Activated CD4-positive, alpha-beta T cell treated with anti-CD3 and anti-CD28 coated beads, Interleukin-2, amount 50 U/mL, for 1 hour (primary cell): Measurements from ENCODE around the gene ANP32E.
"Not testable (repeated sequence)": the region's sequence is repeated elsewhere in the genome, so short reads cannot be mapped to it uniquely, and the experiment has no call there.

Experiments used
- DNase-seq: peaks from one replicate; pipeline ENCODE4 v3.0.0-alpha.2; 2020

Gene ANP32E

DNA sequence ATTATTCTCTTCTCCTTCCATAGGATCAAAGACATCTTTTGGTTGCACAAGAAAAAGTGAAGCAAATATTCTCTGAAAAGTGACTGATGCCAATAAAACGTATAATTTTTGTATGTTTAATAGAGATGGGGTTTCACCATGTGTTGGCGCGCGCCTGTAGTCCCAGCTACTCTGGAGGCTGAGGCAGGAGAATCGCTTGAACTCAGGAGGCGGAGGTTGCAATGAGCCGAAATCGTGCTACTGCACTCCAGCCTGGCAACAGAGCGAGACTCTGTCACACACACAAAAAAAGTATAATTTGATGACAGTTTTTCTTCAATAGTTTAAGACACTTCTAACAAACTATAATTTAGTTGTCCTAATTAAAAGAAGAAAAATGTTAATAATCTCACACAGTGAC is 23.8 kb downstream of the ANP32E start:
- no peak for DNase-seq

DNA sequence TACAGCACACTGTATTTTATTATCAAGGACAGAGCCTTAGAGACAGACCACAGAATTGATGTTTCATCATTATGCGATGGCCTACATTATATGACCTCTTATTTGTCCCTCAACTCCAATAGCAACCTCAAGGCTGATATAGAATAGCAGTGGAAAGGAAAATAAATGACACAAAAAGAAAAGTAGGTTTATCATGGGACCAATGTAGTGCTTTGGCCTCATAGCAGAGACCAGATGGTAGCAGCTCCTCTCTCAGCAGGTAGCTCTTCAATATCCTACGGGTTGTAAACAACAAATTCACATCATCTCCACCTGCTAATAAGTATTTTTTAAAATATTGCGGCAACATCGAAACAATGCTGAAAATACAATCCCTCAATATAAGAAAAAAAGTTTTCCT is 25.2 kb downstream of the ANP32E start:
- no peak for DNase-seq

DNA sequence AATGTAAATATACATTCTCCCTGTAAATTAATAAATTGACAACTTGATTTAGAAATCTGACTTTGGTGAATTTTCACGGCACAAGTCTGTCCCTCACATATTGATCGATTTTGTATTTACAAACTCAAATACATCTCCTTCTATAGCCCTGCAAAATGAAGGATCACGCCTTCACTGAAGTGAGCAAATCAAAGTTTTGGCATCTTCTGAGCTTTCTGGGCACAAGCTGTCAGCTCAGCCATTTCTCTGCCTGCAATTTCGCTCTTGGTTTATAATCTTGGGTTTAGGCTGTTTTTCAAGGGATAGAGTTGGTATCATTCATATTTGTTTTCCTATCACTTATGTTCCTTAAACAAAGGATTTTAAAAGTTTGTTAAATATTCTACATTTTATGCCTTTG is 25.8 kb downstream of the ANP32E start:
- DNase-seq, result no peak

DNA sequence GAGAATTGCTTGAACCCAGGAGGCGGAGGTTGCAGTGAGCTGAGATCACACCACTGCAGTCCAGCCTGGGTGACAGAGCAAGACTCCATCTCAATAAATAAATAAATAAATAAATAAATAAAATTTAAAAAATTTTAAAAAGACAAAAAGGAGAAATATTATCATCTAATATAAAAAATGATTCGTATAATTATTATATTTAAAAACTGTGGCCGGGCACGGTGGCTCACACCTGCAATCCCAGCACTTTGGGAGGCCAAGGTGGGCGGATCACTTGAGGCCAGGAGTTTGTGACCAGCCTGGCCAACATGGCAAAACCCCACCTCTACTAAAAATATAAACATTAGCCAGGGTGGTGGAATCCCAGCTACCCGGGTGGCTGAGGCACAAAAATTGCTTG is 27.5 kb downstream of the ANP32E start:
- not testable (repeated sequence) for DNase-seq

DNA sequence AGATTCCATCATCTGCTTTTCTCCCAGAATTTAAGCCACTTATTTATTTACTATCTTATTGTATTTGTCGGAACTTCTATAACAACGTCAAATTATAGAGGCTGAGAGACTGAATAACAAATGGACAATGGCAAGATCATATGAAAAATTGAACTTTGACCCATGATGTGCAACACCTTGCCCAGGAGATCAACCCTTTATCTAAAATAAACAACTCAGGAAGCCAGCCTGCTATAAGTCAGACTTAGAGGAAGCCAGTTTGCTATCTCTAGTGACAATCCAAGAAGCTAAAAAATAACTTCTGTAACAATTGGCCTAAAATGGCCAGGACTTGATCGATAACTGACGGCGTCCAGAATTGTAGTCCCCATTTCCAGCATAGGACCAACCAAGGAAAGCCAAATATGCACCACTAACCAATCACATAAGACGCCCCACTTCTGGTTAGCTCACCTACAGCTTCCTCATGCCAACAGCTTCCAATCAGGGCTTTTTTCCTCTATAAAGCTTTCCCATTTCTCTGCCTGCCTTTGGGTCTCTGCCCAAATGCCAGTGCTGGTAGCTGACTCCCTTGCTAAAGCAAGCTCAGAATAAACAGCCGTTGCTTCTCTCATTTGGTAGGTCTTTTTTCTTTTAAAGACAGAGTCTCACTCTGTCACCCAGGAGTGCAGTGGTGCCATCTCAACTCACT is 28.5 kb downstream of the ANP32E start:
- DNase-seq, result no peak

DNA sequence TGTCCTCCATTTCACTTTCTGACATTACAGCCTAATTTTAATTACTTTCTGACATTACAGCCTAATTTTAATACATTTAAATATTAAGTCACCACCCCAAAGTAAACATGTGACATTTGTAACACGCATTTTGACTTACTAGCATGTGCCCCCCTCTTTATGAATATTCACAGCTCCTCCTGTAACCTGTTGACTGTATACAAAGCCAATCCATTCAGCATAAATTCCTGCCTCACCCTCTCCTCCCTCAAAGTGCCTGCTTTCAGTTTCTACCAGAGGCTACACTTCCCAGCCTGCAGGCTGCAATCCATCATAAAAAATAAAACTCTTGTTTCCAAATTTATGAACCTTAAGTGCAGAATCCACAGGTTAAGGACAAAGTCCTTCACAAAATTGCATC is 39.5 kb downstream of the ANP32E start:
- DNase-seq, result no peak

DNA sequence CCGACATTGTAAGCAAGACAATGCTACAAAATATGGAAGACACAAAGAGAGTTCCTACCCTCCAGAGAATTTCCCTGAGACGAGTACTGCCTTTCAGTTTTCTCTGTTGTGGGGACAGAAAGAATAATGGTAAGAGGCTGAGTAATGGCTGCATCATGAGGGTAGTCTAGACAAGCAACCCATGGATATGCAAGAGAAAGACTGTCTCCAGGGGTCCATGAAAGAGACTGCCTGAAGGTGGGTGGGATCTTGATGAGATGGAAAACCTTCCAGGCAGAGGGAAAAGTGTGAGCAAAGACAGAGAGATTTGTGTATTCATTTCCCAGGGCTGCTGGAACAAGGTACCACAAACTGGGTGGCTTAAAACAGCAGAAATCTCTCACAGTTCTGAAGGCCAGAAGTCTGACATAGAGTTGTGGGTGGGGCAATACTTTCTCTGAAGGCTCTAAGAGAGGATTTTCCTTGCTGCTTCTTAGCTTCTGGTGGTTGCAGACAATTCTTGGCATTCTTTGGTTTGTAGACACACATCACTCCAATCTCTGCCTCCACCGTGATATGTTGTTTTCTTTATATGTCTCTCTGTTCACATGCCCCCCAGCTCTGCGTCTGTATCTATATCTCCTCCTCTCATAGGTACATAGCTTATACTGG is 41.4 kb downstream of the ANP32E start:
- DNase-seq, result no peak

DNA sequence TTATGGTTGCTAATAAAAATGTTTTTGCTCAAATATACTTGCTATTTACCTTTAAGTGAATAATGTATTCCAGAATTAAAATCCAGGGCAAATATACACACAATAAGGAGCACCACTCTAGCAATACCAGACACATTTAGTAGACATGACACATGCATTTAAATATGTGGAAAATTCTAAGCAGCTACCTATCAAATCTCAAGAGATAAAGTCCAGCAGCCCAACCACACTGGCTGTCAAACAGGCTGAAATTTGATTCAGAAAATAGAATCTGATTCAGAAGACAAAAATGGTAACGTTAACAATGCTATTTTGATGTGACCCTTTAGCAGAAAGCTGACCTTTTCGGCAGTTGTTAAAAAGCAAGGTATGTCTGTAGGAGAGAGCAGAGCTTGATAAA is 43.9 kb downstream of the ANP32E start:
- DNase-seq, result no peak

DNA sequence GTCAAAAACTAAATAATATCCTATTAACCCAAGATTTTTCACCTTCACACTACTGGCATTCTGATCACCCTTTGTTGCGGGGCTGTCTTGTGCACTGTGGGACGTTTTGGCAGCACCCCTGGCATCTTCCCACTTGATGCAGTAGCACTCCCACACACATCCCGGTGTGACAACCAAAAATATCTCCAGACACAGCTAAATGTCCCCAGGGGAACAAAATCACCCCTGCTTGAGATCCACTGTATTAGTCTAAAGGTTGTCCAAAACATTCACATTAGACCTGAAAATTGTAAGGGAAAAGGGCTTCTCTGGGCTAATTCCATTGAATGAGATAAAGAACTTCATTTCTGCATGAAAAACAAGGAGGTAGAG is 48.4 kb downstream of the ANP32E start:
- DNase-seq, result no peak

DNA sequence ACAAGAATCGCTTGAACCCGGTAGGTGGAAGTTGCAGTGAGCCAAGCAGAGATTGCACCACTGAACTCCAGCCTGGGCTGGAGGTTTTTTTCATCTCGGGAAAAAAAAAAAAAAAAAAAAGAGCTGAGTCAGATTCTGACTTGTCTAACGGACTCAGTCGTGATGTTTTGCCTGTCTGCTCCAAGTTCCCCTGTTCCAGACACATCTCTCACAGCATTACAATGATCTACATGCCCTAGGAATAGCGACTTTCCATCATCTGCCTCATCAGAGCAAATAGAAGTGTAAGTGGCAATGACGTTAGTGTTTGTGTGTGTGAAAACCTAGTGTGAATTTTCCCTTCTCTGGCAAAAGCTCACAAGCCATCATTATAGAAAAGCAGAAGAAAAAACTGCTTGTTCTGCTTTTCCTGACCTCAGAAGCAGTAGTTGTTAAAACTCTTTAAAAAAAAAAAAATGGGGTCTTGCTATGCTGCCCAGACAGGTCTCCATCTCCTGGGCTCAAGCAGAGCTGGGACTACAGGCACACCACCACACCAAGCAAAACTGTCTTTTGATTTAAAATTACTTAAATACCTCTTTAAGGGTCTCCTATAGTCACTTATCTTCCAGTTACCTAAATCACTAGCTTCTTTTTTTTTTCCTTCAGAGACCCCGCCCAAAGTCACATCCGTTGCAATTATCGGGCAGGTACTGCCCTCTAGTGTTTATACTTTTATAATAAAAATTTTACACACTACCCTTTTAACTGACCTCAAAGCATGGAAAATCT is 48.9 kb downstream of the ANP32E start:
- no peak for DNase-seq

DNA sequence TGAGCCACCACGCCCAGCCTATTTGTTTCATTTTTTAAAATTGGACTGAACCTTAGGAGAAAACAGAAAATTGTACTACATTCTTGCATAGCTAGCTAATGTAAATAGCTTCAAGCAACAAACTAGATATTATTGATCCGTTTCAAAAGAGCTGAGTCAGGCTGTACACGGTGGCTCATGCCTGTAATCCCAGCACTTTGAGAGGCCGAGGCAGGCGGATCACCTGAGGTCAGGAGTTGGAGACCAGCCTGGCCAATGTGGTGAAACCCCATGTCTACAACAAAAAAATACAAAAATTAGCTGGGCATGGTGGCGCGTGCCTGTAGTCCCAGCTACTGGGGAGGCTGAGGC is 49.5 kb downstream of the ANP32E start:
- DNase-seq, result not testable (repeated sequence)

DNA sequence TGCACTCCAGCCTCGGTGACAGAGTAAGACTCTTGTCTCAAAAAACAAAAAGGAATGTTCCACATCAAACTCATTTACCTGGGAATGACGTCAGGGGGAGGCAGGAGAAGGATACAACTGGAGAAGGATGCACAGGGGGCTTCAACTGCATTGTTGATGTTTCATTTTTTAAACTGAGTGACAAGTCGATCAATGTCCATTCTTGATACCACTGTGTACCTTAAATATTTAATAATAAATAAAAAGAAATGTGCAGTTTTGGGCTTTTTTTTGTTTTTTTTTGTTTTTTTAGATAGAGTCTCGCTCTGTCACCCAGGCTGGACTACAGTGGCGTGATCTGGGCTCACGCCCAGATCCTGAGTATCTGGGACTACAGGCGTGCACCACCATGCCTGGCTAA is 50.4 kb downstream of the ANP32E start:
- DNase-seq, result no peak

DNA sequence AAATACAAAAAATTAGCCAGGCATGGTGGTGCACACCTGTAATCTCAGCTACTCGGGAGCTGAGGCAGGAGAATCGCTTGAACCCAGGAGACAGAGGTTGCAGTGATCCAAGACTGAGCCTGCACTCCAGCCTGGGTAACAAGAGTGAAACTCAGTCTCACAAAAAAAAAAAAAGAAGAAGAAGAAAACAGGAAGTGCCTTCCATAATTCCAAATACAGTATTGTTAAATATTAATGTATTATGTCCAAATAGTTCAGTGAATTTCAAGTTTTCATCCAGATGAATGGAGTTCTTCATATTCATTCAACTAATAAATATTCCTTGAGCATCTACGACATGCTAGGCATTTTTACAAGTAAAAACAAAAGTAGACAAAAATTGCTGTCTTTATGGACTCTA is 52.9 kb downstream of the ANP32E start:
- DNase-seq, result no peak

DNA sequence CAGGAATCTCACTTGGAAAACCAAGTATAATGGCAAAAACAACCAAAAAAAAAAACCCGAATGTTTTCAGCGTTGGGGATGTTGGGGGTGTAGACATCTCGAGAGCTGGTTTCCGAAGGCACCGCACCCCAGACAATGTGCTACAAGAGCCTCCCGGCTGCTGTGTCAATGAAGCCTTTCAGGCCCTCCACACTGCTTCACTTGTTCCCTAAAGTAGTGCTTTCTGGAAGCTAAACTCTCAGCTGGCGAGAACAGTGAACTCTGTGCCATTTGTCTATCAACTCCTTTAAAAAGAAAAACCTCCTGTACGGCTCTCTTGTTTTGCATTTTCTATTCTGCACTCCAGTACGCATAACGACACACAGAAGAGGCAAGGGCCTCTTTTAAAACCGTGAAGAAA is 53.7 kb downstream of the ANP32E start:
- no peak for DNase-seq

DNA sequence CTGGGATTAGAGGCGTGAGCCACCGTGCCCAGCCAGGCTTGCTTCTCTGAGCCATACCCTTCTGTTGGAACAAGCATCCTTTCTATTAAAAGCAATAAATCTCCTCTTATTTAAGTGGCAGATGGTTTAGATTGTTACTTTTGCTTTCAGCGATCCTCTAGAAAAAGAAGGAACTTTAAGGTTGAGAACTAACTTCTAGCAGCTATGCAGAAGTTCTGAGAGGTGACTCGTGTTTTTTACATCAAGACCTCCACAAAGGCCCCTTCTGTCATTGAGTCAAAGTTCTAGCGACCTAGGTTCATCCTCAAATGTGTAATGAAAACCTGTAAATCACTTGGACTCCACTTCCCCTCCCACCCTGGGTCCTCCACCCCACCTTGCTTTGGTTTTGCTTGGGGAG is 55.4 kb downstream of the ANP32E start:
- no peak for DNase-seq

DNA sequence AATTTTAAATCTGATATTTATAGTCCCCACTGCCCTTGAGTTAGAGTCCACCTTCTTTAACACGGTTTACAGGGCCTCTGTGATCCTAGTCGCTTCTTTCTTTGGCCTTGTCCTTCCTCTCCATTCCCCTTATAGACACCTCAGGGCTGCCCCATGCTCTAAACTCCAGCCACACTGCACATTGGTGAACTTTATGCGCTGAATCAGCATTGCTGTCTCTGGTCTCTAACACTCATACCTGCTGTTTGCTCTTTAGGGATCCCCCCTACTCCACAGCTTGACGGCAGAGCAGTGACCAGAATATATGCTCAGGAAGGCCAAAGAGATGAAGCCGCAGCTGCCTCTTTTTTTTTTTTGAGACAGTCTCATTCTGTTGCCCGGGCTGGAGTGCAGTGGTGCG is 56.0 kb downstream of the ANP32E start:
- no peak for DNase-seq

DNA sequence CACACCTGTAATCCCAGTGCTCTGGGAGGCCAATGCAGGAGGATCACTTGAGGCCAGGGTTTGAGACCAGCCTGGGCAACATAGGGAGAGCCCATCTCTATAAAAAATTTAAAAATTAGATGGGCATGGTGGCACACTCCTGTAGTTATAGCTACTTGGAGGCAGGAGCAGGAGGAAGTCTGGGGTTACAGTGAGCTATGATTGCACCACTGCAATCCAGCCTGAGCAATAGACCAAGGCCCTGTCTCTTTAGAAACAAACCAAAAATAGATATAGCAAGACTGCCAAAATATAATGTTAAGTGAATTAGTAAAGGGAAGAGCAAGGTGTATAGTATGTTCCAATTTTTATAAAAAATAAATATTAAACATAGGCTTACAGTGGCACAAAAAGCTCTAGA is 57.4 kb downstream of the ANP32E start:
- no peak for DNase-seq

DNA sequence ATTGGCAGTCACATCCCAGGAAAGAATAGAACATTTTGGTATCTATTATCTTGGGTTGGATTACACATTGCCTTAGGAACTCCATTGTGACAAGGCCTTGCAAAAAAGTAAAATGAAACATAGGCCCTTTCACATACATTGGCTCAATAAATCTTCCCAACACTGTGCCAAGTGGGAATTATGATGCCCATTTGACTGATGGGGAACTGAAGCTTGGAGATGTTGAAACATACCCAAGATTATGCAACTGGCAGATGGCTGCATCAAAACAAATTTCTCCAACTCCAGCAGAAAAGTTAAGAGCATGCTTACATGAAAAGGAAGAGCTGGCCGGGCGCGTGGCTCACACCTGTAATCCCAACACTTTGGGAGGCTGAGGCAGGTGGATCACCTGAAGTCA is 59.3 kb downstream of the ANP32E start:
- DNase-seq, result no peak

DNA sequence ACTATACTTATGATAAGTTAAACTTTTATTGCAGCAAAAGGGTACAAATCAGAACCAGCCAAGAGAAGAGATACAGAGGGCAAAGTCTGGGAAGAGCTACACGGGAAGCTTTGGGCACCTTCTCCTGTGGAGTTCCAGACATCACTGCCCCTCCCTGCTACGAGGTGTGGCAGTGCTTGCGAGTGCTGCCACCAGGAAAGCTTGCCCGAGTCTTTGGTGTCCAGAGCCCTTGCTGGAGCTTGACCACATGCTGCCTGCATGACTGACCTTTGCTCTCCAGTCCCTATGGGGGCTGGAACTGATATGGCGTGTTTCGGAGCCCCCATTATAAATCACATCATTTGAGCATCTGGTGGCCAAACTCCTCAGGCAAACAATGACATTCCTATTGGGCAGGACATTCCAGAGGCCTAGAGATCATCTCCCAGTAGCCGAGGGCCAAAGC is 62.7 kb downstream of the ANP32E start:
- DNase-seq, result no peak

DNA sequence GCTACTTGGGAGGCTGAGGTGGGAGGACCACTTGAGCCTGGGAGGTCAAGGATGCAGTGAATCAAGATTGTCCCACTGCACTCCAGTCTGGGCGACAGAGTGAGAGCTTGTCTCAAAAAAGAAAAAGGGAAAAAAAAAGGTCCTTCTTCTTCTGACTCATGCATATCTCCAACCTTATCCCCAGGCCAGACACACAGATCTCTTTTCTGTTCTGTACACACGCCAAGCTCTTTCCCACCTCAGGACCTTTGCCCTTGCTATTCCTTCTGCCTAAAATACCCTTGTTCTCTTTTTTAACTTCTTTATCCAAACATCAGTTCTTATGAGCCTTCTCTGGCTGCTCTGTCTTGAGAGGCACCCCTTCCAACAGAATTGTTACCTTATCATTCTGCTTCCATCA is 64.1 kb downstream of the ANP32E start:
- no peak for DNase-seq

DNA sequence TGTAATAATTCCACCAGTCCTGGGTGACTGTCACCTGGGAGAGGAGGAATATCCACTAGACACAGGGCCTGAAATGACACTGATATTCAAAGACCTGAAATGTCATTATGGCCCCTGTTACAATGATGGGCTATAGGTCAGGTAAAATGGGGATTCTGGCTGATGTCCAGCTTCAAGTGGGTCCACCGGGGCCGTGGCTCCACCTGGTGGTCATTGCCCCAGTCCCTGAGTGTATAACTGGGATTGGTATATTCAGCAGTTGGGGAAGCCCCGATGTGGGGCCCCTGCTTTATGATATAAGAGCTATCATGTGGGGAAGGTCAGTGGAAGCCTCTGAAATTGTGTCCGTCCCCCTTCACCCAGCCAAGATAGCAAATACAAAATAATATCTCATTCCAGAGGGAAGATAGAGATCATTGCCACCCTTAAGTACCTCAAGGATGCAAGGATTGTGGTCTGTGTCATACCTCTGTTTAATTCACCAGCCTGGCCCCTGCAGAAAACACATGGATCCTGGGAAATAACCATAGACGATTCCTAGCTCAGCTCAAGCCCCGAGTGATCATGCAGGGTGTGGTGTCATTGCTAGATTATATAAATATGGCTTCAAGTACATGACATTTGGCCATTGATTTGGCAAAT is 66.8 kb downstream of the ANP32E start:
- peak; percentile 53 for DNase-seq
